ENCODE measurements around the gene GNRH2. TPM values are rescaled to one million over a fixed set of nuclear protein-coding genes. Genes with fewer than 3 reads are reported as not detected.
"Not testable (repeated sequence)": the region's sequence is repeated elsewhere in the genome, so short reads cannot be mapped to it uniquely, and the experiment has no call there.

GNRH2 gene
- total RNA-seq, 4 donors from 2014 or later: not detected

DNA sequence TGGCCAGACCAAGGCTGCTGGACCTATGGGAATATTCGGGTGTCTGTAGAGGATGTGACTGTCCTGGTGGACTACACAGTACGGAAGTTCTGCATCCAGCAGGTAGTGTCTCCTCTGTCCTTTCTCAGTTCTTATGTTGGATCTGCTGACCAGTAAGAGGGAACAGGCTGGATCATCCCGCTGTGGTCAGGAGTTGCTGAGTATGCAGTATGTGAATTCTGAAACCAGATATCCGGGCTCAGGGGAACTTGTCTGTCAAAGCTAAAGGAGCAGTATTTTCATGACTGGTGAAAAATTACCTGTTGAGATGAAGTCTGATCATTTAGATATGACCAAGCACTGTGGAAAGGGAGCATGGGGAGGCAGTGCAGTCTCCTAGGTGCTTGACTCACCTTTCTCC lies 22.1 kb upstream of the GNRH2 start:
- WGBS, 2 donors: 86 to 92% methylated on average over 4 of the region's 4 CpGs
- no peak for DNase-seq (ENCODE audit: low spot score in 2 of 2)
- intact Hi-C loops (cut with DNase I; ENCODE audit: low total_unique reads): no loop called here
- TF ChIP-seq POLR2A (IDR thresholded peaks at IDR 0.05): no peak
- TF ChIP-seq, protein P1, sequence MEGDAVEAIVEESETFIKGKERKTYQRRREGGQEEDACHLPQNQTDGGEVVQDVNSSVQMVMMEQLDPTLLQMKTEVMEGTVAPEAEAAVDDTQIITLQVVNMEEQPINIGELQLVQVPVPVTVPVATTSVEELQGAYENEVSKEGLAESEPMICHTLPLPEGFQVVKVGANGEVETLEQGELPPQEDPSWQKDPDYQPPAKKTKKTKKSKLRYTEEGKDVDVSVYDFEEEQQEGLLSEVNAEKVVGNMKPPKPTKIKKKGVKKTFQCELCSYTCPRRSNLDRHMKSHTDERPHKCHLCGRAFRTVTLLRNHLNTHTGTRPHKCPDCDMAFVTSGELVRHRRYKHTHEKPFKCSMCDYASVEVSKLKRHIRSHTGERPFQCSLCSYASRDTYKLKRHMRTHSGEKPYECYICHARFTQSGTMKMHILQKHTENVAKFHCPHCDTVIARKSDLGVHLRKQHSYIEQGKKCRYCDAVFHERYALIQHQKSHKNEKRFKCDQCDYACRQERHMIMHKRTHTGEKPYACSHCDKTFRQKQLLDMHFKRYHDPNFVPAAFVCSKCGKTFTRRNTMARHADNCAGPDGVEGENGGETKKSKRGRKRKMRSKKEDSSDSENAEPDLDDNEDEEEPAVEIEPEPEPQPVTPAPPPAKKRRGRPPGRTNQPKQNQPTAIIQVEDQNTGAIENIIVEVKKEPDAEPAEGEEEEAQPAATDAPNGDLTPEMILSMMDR (IDR thresholded peaks at IDR 0.05): no peak
- no peak overlapping the region for H3K4me3 ChIP-seq (ENCODE audit: low read depth, poor library complexity, severe bottlenecking)

DNA sequence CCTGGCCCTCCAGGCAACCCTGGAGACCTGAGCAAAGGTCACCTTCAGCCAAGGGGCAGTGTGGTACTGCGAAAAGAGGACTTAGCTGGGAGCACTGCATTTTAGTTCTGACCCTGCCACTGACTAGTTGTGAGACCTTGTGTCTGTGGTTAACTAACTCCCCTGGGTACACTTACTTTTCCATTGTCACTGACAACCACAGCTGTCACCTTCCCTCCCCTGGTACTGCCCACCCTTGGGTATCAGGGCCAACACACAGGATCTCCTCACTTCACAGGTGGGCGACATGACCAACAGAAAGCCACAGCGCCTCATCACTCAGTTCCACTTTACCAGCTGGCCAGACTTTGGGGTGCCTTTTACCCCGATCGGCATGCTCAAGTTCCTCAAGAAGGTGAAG lies 21.6 kb upstream of the GNRH2 start:
- DNase-seq (ENCODE audit: low spot score in 2 of 2): no peak
- intact Hi-C loops (cut with DNase I; ENCODE audit: low total_unique reads): no loop called here
- no peak overlapping the region for H3K4me3 ChIP-seq (ENCODE audit: low read depth, poor library complexity, severe bottlenecking)
- TF ChIP-seq, protein P1 (IDR thresholded peaks at IDR 0.05): no peak
- no peak for TF ChIP-seq POLR2A (IDR thresholded peaks at IDR 0.05)
- 99 to 100% methylated on average over 5 of the region's 5 CpGs for WGBS, 2 donors

DNA sequence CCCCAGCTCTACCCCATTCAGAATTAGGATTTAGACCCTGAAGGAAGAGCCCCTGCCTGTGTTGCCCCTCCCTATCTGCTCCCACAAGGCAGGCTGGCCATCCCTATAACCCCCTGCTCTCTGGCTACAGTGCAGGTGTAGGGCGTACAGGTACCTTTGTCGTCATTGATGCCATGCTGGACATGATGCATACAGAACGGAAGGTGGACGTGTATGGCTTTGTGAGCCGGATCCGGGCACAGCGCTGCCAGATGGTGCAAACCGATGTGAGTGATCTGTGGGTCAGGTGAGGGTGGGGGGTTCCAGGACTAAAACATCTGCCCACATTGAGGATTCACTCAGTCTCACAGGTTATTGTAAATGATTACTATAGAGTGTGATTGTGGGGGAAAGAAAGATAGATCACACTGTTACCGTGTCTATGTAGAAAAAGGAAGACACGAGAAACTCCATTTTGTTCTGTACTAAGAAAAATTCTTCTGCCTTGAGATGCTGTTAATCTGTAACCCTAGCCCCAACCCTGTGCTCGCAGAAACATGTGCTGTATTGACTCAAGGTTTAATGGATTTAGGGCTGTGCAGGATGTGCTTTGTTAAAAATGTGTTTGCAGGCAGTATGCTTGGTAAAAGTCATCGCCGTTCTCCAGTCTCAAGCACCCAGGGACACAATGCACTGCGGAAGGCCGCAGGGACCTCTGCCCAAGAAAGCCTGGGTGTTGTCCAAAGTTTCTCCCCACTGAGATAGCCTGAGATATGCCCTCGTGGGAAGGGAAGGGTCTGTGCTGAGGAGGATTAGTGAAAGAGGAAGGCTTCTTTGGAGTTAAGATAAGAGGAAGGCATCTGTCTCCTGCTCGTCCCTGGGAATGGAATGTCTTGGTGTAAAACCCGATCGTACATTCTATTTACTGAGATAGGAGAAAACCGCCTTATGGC lies 20.6 kb upstream of the GNRH2 start:
- 91 to 92% methylated on average over 20 of the region's 20 CpGs for WGBS, 2 donors
- H3K4me3 ChIP-seq (ENCODE audit: low read depth, poor library complexity, severe bottlenecking); intact Hi-C loops (cut with DNase I; ENCODE audit: low total_unique reads); DNase-seq (ENCODE audit: low spot score in 2 of 2): not testable (repeated sequence)

DNA sequence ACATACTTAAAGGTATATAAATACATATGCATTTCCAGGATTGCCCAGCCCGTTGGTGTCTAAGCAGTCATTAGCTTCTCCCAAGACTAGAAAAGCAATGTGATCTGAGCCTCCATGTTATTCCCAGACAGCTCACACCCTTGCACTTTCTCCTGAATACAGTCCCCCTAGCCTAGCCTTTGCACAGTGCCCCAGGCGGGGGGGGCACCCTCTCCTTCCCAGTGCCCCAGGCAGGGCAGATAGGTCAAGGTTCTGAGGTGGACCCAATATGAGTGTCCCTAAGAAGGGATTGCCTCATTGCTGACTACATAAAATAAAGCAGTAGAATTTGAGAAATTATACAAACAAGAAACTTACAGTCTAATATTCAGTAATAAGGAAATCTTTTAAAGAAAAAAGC lies 15.4 kb upstream of the GNRH2 start:
- 81 to 91% methylated on average over 2 of the region's 2 CpGs for WGBS, 2 donors
- DNase-seq (ENCODE audit: low spot score in 2 of 2): no peak

DNA sequence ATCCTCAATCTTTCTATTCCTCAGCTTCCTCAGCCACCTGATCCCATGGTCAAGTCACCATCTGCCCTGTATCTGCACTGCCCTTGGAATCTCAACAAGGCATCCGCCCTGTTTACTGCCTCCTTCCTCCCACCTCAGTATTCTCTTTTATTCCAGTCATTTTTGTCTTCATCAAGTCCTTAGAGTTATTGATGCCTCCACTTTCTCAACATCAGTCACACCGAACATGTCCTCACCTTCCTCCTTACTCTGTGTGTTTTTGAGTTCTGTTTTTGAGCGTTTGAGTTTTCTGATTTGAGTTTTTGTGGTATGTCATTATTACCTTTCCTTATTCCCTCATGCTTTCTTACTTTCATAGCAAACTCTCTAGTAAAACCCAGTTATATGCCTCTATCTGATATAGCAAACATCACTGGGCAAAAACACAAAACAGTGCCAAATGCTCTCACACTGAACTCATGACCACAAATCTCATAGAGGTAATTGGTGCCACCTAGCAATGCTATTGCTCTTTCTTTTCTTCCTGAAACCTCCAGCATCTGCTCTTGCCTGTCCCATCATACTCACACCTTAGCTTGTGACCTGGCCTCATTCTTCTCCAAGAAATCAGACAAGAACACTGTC lies 11.8 kb upstream of the GNRH2 start:
- intact Hi-C loops (cut with DNase I; ENCODE audit: low total_unique reads): no loop called here
- no peak for DNase-seq (ENCODE audit: low spot score in 2 of 2)

More for the DNA sequence above, 15.4 kb upstream of the GNRH2 start:
- no peak for TF ChIP-seq POLR2A (IDR thresholded peaks at IDR 0.05)
- TF ChIP-seq, protein P1 (IDR thresholded peaks at IDR 0.05): no peak
- intact Hi-C loops (cut with DNase I; ENCODE audit: low total_unique reads): no loop called here
- no peak overlapping the region for H3K4me3 ChIP-seq (ENCODE audit: low read depth, poor library complexity, severe bottlenecking)

DNA sequence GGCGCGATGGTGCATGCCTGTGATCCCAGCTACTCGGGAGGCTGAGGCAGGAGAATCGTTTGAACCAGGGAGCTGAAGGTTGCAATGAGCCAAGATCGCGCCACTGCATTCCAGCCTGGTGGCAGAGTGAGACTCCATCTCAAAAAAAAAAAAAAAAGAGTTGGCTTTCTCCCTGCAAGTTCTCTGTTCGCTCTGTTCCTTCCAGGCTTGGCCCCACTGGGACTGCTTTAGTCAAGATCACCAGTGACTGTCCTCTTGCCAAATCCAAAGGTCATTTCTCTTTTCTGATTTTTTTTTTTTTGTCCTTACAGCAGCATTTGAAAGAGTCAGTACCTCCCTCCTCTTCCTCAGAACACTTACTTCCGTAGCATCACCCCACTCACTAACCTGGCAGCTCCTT lies 10.8 kb upstream of the GNRH2 start:
- intact Hi-C loops (cut with DNase I; ENCODE audit: low total_unique reads): no loop called here
- no peak for TF ChIP-seq POLR2A (IDR thresholded peaks at IDR 0.05)
- TF ChIP-seq, protein P1 (IDR thresholded peaks at IDR 0.05): no peak
- H3K4me3 ChIP-seq (ENCODE audit: low read depth, poor library complexity, severe bottlenecking): no peak overlapping the region
- DNase-seq (ENCODE audit: low spot score in 2 of 2): no peak
- WGBS, 2 donors: 80 to 89% methylated on average over 8 of the region's 8 CpGs

More for the DNA sequence above, 11.8 kb upstream of the GNRH2 start:
- WGBS, 2 donors: 95 to 99% methylated on average over 3 of the region's 3 CpGs
- H3K4me3 ChIP-seq (ENCODE audit: low read depth, poor library complexity, severe bottlenecking): no peak overlapping the region
- no peak for TF ChIP-seq POLR2A (IDR thresholded peaks at IDR 0.05)
- TF ChIP-seq, protein P1 (IDR thresholded peaks at IDR 0.05): no peak

All from lower leg skin (tissue), 4 donors.